HK-2 (cell line): Measurements from ENCODE around the gene ZNF438.
"Not testable (repeated sequence)": the region's sequence is repeated elsewhere in the genome, so short reads cannot be mapped to it uniquely, and the experiment has no call there.

ENCODE experiments used
- DNase-seq: peaks from one replicate; pipeline ENCODE4 v3.0.0-alpha.2; 2018; ENCODE audit not compliant: unreplicated experiment

Gene ZNF438

GRCh38 chr10:30806850-30807249 is 224.8 kb downstream of the ZNF438 start:
- no peak for DNase-seq

- no peak for DNase-seq
These were observed 226.6 kb downstream of the ZNF438 start for GRCh38 chr10:30805061-30805460.

- no peak for DNase-seq
These were observed 227.1 kb downstream of the ZNF438 start for GRCh38 chr10:30804478-30805055.

GRCh38 chr10:30803892-30804322 is 227.8 kb downstream of the ZNF438 start:
- no peak for DNase-seq

- DNase-seq: no peak
These were observed 228.6 kb downstream of the ZNF438 start for GRCh38 chr10:30803058-30803457.

- DNase-seq: no peak
These were observed 231.3 kb downstream of the ZNF438 start for GRCh38 chr10:30800368-30800767.

GRCh38 chr10:30798646-30799185 is 232.9 kb downstream of the ZNF438 start:
- no peak for DNase-seq

GRCh38 chr10:30795024-30795423 is 236.6 kb downstream of the ZNF438 start:
- DNase-seq: not testable (repeated sequence)
